HepG2 (cell line): Measurements from ENCODE around the gene ZNF512B. TPM values are rescaled to one million over a fixed set of nuclear protein-coding genes. Genes with fewer than 3 reads are reported as not detected.

ENCODE experiments used
- ARNT ChIP-seq: fragments of 450-650 bp; IDR thresholded peaks from 2 replicates; pipeline ENCODE4 v1.6.1; 2017
- ATAD3A ChIP-seq: sonication (generic); formaldehyde crosslinking; IDR thresholded peaks from 2 replicates; pipeline ENCODE4 v1.4.0; 2020; ENCODE audit warnings: missing genetic modification reagents
- CERS6 ChIP-seq: sonication (generic); formaldehyde crosslinking; IDR thresholded peaks from 2 replicates; pipeline ENCODE4 v1.5.0; 2020; ENCODE audit warnings: missing genetic modification reagents
- CREB3 ChIP-seq: sonication (generic); formaldehyde crosslinking; IDR thresholded peaks from 2 replicates; pipeline ENCODE4 v1.5.0; 2020; ENCODE audit warnings: missing genetic modification reagents
- FOSL1 ChIP-seq: sonication (generic); formaldehyde crosslinking; IDR thresholded peaks from 2 replicates; pipeline ENCODE4 v1.9.0; 2021; ENCODE audit warnings: missing genetic modification reagents, borderline replicate concordance
- ISX ChIP-seq: sonication (generic); formaldehyde crosslinking; conservative IDR thresholded peaks from 2 replicates; pipeline ENCODE4 v1.5.0; 2020; ENCODE audit warnings: missing genetic modification reagents
- KLF16 ChIP-seq, 2 experiments: sonication (generic) in 1 of 2; formaldehyde crosslinking in 1 of 2; IDR thresholded peaks; 2 replicates each; pipeline versions ENCODE4 v1.6.1 to v1.8.0; 2016 to 2023; ENCODE audit warnings: missing genetic modification reagents in 2 of 2, missing compliant biosample characterization in 1 of 2
- MAX ChIP-seq: IDR thresholded peaks from 2 replicates; pipeline ENCODE4 v1.6.1; 2012; ENCODE audit warnings: inconsistent platforms
- MBD4 ChIP-seq: IDR thresholded peaks from 2 replicates; pipeline ENCODE4 v1.6.1; 2012; ENCODE audit warnings: low read length, inconsistent platforms, borderline replicate concordance
- MLX ChIP-seq: IDR thresholded peaks from 2 replicates; pipeline ENCODE4 v1.6.1; 2016
- MTF2 ChIP-seq: sonication (generic); formaldehyde crosslinking; IDR thresholded peaks from 2 replicates; pipeline ENCODE4 v1.5.0; 2020; ENCODE audit warnings: missing genetic modification reagents, borderline replicate concordance
- MYNN ChIP-seq: sonication (generic); formaldehyde crosslinking; IDR thresholded peaks from 2 replicates; pipeline ENCODE4 v1.4.0; 2020; ENCODE audit warnings: mild to moderate bottlenecking, low read depth, missing genetic modification reagents
- SMAD9 ChIP-seq: sonication (generic); formaldehyde crosslinking; IDR thresholded peaks from 2 replicates; pipeline ENCODE4 v1.5.1; 2020; ENCODE audit warnings: mild to moderate bottlenecking, missing genetic modification reagents
- SNRNP70 ChIP-seq: fragments of 200-400 bp; formaldehyde crosslinking; IDR thresholded peaks from 2 replicates; pipeline ENCODE4 v1.6.1; 2017; ENCODE audit warnings: mild to moderate bottlenecking, low read depth, low read length, moderate library complexity
- SRF ChIP-seq: IDR thresholded peaks from 2 replicates; pipeline ENCODE4 v1.6.1; 2011; ENCODE audit warnings: mild to moderate bottlenecking, low read depth, low read length, moderate library complexity
- THAP7 ChIP-seq: sonication (generic); formaldehyde crosslinking; IDR thresholded peaks from 2 replicates; pipeline ENCODE4 v1.8.1; 2023; ENCODE audit warnings: mild to moderate bottlenecking, missing genetic modification reagents
- TRIM24 ChIP-seq: sonication (generic); formaldehyde crosslinking; IDR thresholded peaks from 2 replicates; pipeline ENCODE4 v1.8.0; 2022; ENCODE audit warnings: mild to moderate bottlenecking, missing genetic modification reagents
- ZFP90 ChIP-seq: sonication (generic); formaldehyde crosslinking; IDR thresholded peaks from 2 replicates; pipeline ENCODE4 v1.8.0; 2022; ENCODE audit warnings: missing genetic modification reagents, mild to moderate bottlenecking, inconsistent platforms, borderline replicate concordance
- ZNF101 ChIP-seq: sonication (generic); formaldehyde crosslinking; IDR thresholded peaks from 2 replicates; pipeline ENCODE4 v1.4.0; 2020; ENCODE audit warnings: mild to moderate bottlenecking, low read depth, missing genetic modification reagents, borderline replicate concordance
- ZNF639 ChIP-seq: conservative IDR thresholded peaks from 2 replicates; pipeline ENCODE4 v1.6.1; 2018; ENCODE audit warnings: missing genetic modification reagents
- ZNF704 ChIP-seq: sonication (generic); formaldehyde crosslinking; IDR thresholded peaks from 2 replicates; pipeline ENCODE4 v1.8.1; 2023; ENCODE audit warnings: mild to moderate bottlenecking, inconsistent platforms, moderate library complexity, missing genetic modification reagents, borderline replicate concordance
- ZNF766 ChIP-seq: sonication (generic); formaldehyde crosslinking; IDR thresholded peaks from 2 replicates; pipeline ENCODE4 v1.5.0; 2020; ENCODE audit warnings: missing genetic modification reagents, borderline replicate concordance
- ZSCAN22 ChIP-seq: sonication (generic); formaldehyde crosslinking; IDR thresholded peaks from 2 replicates; pipeline ENCODE4 v1.4.0; 2020; ENCODE audit warnings: mild to moderate bottlenecking, missing genetic modification reagents
- polyA plus RNA-seq, 8 experiments: library from polyadenylated mRNA; depleted of rRNA in 3 of 8; stranded (reverse) in 7 of 8; unstranded in 1 of 8; fragments of >200 nt; fragmentation: Illumina TruSeq in 4 of 8; extraction: Trizol in 4 of 8; gene quantifications; 2 replicates each; pipeline versions ENCODE4 v1.2.1 to v1.2.3, GENCODE V29; 2011 to 2016; ENCODE audit warnings: low read depth in 4 of 8, missing spikeins in 1 of 8, mixed read lengths in 1 of 8; ENCODE audit not compliant: insufficient read depth in 1 of 8
- total RNA-seq, 5 experiments: library from RNA; depleted of rRNA; stranded (reverse); fragments of >200 nt; fragmentation: Illumina TruSeq; extraction: Trizol; gene quantifications; 2 replicates each; pipeline ENCODE4 v1.2.3, GENCODE V29; 2016; ENCODE audit warnings: low read depth in 1 of 5

ZNF512B gene
- total and polyA plus RNA-seq, 2 of the 13 experiments (the other 11 are each of a cell fraction or from before 2014, with no cell fraction given): 11.5 to 30.6 TPM

- TF ChIP-seq ZNF639 (CRISPR knock-in tag) (peak; percentile 99), ZSCAN22 (CRISPR knock-in tag) (no peak; the same call in 1 of the 2 replicates), MAX (peak; percentile 70), SMAD9 (CRISPR knock-in tag) (peak; percentile 55; the same call in 1 of the 2 replicates), KLF16 (CRISPR knock-in tag; IDR thresholded peaks at IDR 0.05) (peak in 1 of 2 experiments; percentile 91; a peak in 2 of 4 replicates), CERS6 (CRISPR knock-in tag) (peak; percentile 95), ZFP90 (no peak), SNRNP70 (no peak), ZNF766 (CRISPR knock-in tag) (0 out of 2 replicates have a peak, but pooled peaks have one; percentile 66), ATAD3A (CRISPR knock-in tag) (no peak), FOSL1 (CRISPR knock-in tag) (no peak), MLX (CRISPR knock-in tag) (peak; percentile 78; the same call in 1 of the 2 replicates), THAP7 (CRISPR knock-in tag) (peak; percentile 95), MTF2 (CRISPR knock-in tag) (no peak), ZNF704 (no peak), MYNN (CRISPR knock-in tag) (peak; percentile 67), SRF (no peak), ARNT (no peak), CREB3 (CRISPR knock-in tag) (peak; percentile 89; the same call in 1 of the 2 replicates), ISX (CRISPR knock-in tag) (peak; percentile 86; the same call in 1 of the 2 replicates), ZNF101 (CRISPR knock-in tag) (no peak), MBD4 (no peak), TRIM24 (CRISPR knock-in tag) (no peak)
These were observed 8.8 kb upstream of the ZNF512B start (continued) for GRCh38 chr20:63978319-63979228.
